ENCODE data around the gene CRB1.

The CRB1 gene

GRCh38 chr1:197470330-197470729 lies 202.3 kb downstream of the CRB1 start:
- H3K9me2 ChIP-seq (ENCODE audit: low read depth, low read length) = no peaks in the 10 kb centered on the region
- no peaks in the 10 kb centered on the region for H4K20me1 ChIP-seq (ENCODE audit: insufficient read depth, low read length)
- TF ChIP-seq EZH2 (IDR thresholded peaks at IDR 0.05; ENCODE audit: borderline replicate concordance, low read length) = no peak
- TF ChIP-seq CTCF (IDR thresholded peaks at IDR 0.05; ENCODE audit: low read length) = no peak
- no peak overlapping the region for H3K4me2 ChIP-seq (ENCODE audit: low read length)
- no peaks in the 10 kb centered on the region for H3K9me3 ChIP-seq (ENCODE audit: low read length)
- no peaks in the 10 kb centered on the region for H3K36me3 ChIP-seq (ENCODE audit: insufficient read depth, low read length)
- H3K4me3 ChIP-seq (ENCODE audit: low read depth, low read length, poor library complexity, severe bottlenecking) = no peak overlapping the region
- no peaks in the 10 kb centered on the region for H3K27me3 ChIP-seq (ENCODE audit: insufficient read depth, low read length)
- H3K27ac ChIP-seq (ENCODE audit: low read depth, low read length, poor library complexity, severe bottlenecking) = no peak overlapping the region
- no peaks in the 10 kb centered on the region for H3K4me1 ChIP-seq (ENCODE audit: insufficient read depth, low read length, severe bottlenecking)
- H3K9ac ChIP-seq (ENCODE audit: low read length) = no peak overlapping the region
- H2AFZ ChIP-seq (ENCODE audit: low read length) = no peak overlapping the region
- no peaks in the 10 kb centered on the region for H3K79me2 ChIP-seq (ENCODE audit: insufficient read depth, low read length)
- no peaks in the 10 kb centered on the region for H3F3A ChIP-seq (ENCODE audit: insufficient read depth, low read length)

- H3K4me3 ChIP-seq (ENCODE audit: low read depth, low read length, poor library complexity, severe bottlenecking) = no peak overlapping the region
- TF ChIP-seq CTCF (IDR thresholded peaks at IDR 0.05; ENCODE audit: low read length) (no peak), EZH2 (IDR thresholded peaks at IDR 0.05; ENCODE audit: borderline replicate concordance, low read length) (no peak)
- H3F3A ChIP-seq (ENCODE audit: insufficient read depth, low read length) = no peaks in the 10 kb centered on the region
- no peak overlapping the region for H2AFZ ChIP-seq (ENCODE audit: low read length)
- H3K9me2 ChIP-seq (ENCODE audit: low read depth, low read length) = no peaks in the 10 kb centered on the region
- H3K27me3 ChIP-seq (ENCODE audit: insufficient read depth, low read length) = no peaks in the 10 kb centered on the region
- no peaks in the 10 kb centered on the region for H3K4me1 ChIP-seq (ENCODE audit: insufficient read depth, low read length, severe bottlenecking)
- H3K36me3 ChIP-seq (ENCODE audit: insufficient read depth, low read length) = no peaks in the 10 kb centered on the region
- H3K9ac ChIP-seq (ENCODE audit: low read length) = no peak overlapping the region
- H4K20me1 ChIP-seq (ENCODE audit: insufficient read depth, low read length) = no peaks in the 10 kb centered on the region
- H3K79me2 ChIP-seq (ENCODE audit: insufficient read depth, low read length) = no peaks in the 10 kb centered on the region
- H3K4me2 ChIP-seq (ENCODE audit: low read length) = no peak overlapping the region
- no peaks in the 10 kb centered on the region for H3K9me3 ChIP-seq (ENCODE audit: low read length)
- no peak overlapping the region for H3K27ac ChIP-seq (ENCODE audit: low read depth, low read length, poor library complexity, severe bottlenecking)
These were observed 203.4 kb downstream of the CRB1 start for GRCh38 chr1:197471248-197471985.

DNA sequence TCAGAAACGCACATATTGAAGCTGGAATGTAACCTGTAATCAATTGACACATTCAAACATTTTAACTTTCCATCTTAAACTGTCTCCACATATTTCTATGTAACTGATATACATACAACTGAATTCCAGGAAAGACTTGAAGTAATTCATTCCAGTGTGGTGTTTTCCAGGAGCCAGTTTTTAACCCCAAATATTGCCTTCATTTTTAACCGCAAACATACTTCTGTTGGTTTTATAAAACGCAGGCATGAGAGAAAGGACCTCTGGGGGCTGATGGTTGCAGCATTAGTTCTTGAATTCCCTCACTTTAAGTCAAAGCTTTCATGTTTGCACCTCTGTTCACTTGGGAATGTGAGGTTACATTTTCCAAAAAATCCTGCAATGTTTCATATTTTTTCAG lies 204.1 kb downstream of the CRB1 start:
- H3K4me1 ChIP-seq (ENCODE audit: insufficient read depth, low read length, severe bottlenecking) = no peaks in the 10 kb centered on the region

More for the DNA sequence above, 204.1 kb downstream of the CRB1 start:
- no peaks in the 10 kb centered on the region for H3K9me3 ChIP-seq (ENCODE audit: low read length)
- H3K9ac ChIP-seq (ENCODE audit: low read length) = no peak overlapping the region
- H4K20me1 ChIP-seq (ENCODE audit: insufficient read depth, low read length) = no peaks in the 10 kb centered on the region
- H3K79me2 ChIP-seq (ENCODE audit: insufficient read depth, low read length) = no peaks in the 10 kb centered on the region
- H3K27ac ChIP-seq (ENCODE audit: low read depth, low read length, poor library complexity, severe bottlenecking) = no peak overlapping the region
- H3K9me2 ChIP-seq (ENCODE audit: low read depth, low read length) = no peaks in the 10 kb centered on the region
- no peaks in the 10 kb centered on the region for H3K27me3 ChIP-seq (ENCODE audit: insufficient read depth, low read length)
- no peaks in the 10 kb centered on the region for H3K36me3 ChIP-seq (ENCODE audit: insufficient read depth, low read length)
- no peak for TF ChIP-seq CTCF (IDR thresholded peaks at IDR 0.05; ENCODE audit: low read length)
- no peak for TF ChIP-seq EZH2 (IDR thresholded peaks at IDR 0.05; ENCODE audit: borderline replicate concordance, low read length)
- no peak overlapping the region for H3K4me3 ChIP-seq (ENCODE audit: low read depth, low read length, poor library complexity, severe bottlenecking)
- H2AFZ ChIP-seq (ENCODE audit: low read length) = no peak overlapping the region
- H3F3A ChIP-seq (ENCODE audit: insufficient read depth, low read length) = no peaks in the 10 kb centered on the region
- H3K4me2 ChIP-seq (ENCODE audit: low read length) = no peak overlapping the region

All from OCI-LY1 (cell line).